Gastrocnemius medialis (tissue), 4 donors: ENCODE data around the gene TFEB.

Source experiments
- POLR2A ChIP-seq, 2 donors: fragments of 450-650 bp; IDR thresholded peaks; one replicate each; pipeline ENCODE4 v1.6.1; 2017; ENCODE audit warnings: antibody characterized with exemption in 2 of 2, mild to moderate bottlenecking in 2 of 2, moderate library complexity in 2 of 2
- TF ChIP-seq, protein P1 (sequence below), 5 experiments: fragments of 450-650 bp in 3 of 5; fragments of 200-600 bp in 2 of 5; sonication (generic) in 2 of 5; IDR thresholded peaks in 4 of 5; conservative IDR thresholded peaks in 1 of 5; 1 replicate in 4 of 5; 2 replicates in 1 of 5; pipeline ENCODE4 v1.5.1; 2016 to 2019; ENCODE audit warnings: antibody characterized with exemption in 5 of 5, mild to moderate bottlenecking in 3 of 5, moderate library complexity in 3 of 5

DNA sequence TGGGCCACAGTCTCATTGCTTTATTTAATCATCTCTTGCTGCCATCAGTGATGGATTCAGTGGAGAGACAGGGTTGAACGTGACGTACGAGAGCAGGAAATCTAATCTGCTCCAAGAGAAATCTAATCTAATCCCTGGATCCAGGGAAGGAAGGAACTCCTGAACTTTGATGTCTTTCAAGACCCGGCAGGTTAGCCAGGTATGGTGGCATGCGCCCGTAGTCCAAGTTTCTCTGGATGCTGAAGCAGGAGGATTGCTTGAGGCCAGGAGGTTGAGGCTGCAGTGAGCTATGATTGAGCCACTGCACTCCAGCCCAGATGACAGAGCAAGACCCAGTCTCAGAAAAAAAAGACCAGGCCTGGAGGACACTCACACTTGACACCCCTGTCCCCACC lies 23.2 kb upstream of the TFEB start:
- TF ChIP-seq, protein P1, sequence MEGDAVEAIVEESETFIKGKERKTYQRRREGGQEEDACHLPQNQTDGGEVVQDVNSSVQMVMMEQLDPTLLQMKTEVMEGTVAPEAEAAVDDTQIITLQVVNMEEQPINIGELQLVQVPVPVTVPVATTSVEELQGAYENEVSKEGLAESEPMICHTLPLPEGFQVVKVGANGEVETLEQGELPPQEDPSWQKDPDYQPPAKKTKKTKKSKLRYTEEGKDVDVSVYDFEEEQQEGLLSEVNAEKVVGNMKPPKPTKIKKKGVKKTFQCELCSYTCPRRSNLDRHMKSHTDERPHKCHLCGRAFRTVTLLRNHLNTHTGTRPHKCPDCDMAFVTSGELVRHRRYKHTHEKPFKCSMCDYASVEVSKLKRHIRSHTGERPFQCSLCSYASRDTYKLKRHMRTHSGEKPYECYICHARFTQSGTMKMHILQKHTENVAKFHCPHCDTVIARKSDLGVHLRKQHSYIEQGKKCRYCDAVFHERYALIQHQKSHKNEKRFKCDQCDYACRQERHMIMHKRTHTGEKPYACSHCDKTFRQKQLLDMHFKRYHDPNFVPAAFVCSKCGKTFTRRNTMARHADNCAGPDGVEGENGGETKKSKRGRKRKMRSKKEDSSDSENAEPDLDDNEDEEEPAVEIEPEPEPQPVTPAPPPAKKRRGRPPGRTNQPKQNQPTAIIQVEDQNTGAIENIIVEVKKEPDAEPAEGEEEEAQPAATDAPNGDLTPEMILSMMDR (IDR thresholded peaks at IDR 0.05 in 4 of 5, conservative IDR thresholded peaks at IDR 0.05 in 1 of 5) = no peak
- no peak for TF ChIP-seq POLR2A (IDR thresholded peaks at IDR 0.05)
